HUES6 (cell line): ENCODE measurements around the gene ZNF804B.

Source experiments
- H3K27ac ChIP-seq: 2 replicates; pipeline ENCODE4 v1.7.0; 2013; ENCODE audit warnings: low read depth, mild to moderate bottlenecking, low read length, inconsistent platforms
- H3K27me3 ChIP-seq: 2 replicates; pipeline ENCODE4 v1.6.1; 2013; ENCODE audit warnings: low read length; ENCODE audit not compliant: control insufficient read depth, insufficient read depth
- H3K36me3 ChIP-seq: 2 replicates; pipeline ENCODE4 v1.6.1; 2013; ENCODE audit warnings: low read length; ENCODE audit not compliant: control insufficient read depth, insufficient read depth
- H3K4me1 ChIP-seq: 2 replicates; pipeline ENCODE4 v1.6.1; 2013; ENCODE audit warnings: low read length; ENCODE audit not compliant: control insufficient read depth, insufficient read depth
- H3K4me3 ChIP-seq: 2 replicates; pipeline ENCODE4 v1.5.1; 2013; ENCODE audit warnings: low read depth, low read length
- H3K9ac ChIP-seq: one replicate; pipeline ENCODE4 v1.6.1; 2013; ENCODE audit warnings: mild to moderate bottlenecking, low read length
- H3K9me3 ChIP-seq: 2 replicates; pipeline ENCODE4 v1.6.1; 2013; ENCODE audit warnings: low read depth, low read length; ENCODE audit not compliant: control insufficient read depth, insufficient read depth

ZNF804B gene

GRCh38 chr7:88775838-88776237, 16.3 kb downstream of the ZNF804B start:
- H3K9me3 ChIP-seq: no peaks in the 10 kb centered on the region
- H3K36me3 ChIP-seq: no peaks in the 10 kb centered on the region
- H3K27me3 ChIP-seq: no peaks in the 10 kb centered on the region
- no peaks in the 10 kb centered on the region for H3K4me1 ChIP-seq
- no peak overlapping the region for H3K9ac ChIP-seq
- no peak overlapping the region for H3K4me3 ChIP-seq
- no peak overlapping the region for H3K27ac ChIP-seq

- H3K9ac ChIP-seq: no peak overlapping the region
Observed at GRCh38 chr7:88787777-88788176, 28.3 kb downstream of the ZNF804B start.

GRCh38 chr7:88789480-88790064, 30.1 kb downstream of the ZNF804B start:
- H3K36me3 ChIP-seq: no peaks in the 10 kb centered on the region
- no peak overlapping the region for H3K27ac ChIP-seq
- no peak overlapping the region for H3K4me3 ChIP-seq
- no peaks in the 10 kb centered on the region for H3K27me3 ChIP-seq
- no peak overlapping the region for H3K9ac ChIP-seq
- H3K9me3 ChIP-seq: no peaks in the 10 kb centered on the region
- H3K4me1 ChIP-seq: no peaks in the 10 kb centered on the region

More at GRCh38 chr7:88787777-88788176, 28.3 kb downstream of the ZNF804B start:
- no peaks in the 10 kb centered on the region for H3K36me3 ChIP-seq
- H3K4me3 ChIP-seq: no peak overlapping the region
- H3K9me3 ChIP-seq: no peaks in the 10 kb centered on the region
- H3K27me3 ChIP-seq: no peaks in the 10 kb centered on the region; the same call in 1 of the 2 replicates
- no peak overlapping the region for H3K27ac ChIP-seq
- no peaks in the 10 kb centered on the region for H3K4me1 ChIP-seq

GRCh38 chr7:88791891-88792290, 32.4 kb downstream of the ZNF804B start:
- no peak overlapping the region for H3K9ac ChIP-seq
- no peak overlapping the region for H3K4me3 ChIP-seq
- no peaks in the 10 kb centered on the region for H3K27me3 ChIP-seq
- no peaks in the 10 kb centered on the region for H3K36me3 ChIP-seq
- no peaks in the 10 kb centered on the region for H3K4me1 ChIP-seq
- no peak overlapping the region for H3K27ac ChIP-seq
- no peaks in the 10 kb centered on the region for H3K9me3 ChIP-seq

GRCh38 chr7:88792361-88792760, 32.9 kb downstream of the ZNF804B start:
- Histone ChIP-seq H3K9me3 (no peaks in the 10 kb centered on the region), H3K36me3 (no peaks in the 10 kb centered on the region), H3K27ac (no peak overlapping the region)

GRCh38 chr7:88795553-88795952, 36.1 kb downstream of the ZNF804B start, which contains the start of gene TEX47:
Gene TEX47 (minus strand): TSS chr7:88795737. CDS start chr7:88794942, 795 bp downstream.
- no peak within 1 kb of the TSS for H3K27ac ChIP-seq
- H3K9me3 ChIP-seq: no peaks in the 10 kb centered on the region
- no peak within 1 kb of the TSS for H3K9ac ChIP-seq
- H3K27me3 ChIP-seq: no peaks in the 10 kb centered on the region
- no peaks in the 10 kb centered on the region for H3K4me1 ChIP-seq
- H3K36me3 ChIP-seq: no peaks in the 10 kb centered on the region
- H3K4me3 ChIP-seq: no peak within 1 kb of the TSS

More at GRCh38 chr7:88792361-88792760, 32.9 kb downstream of the ZNF804B start:
- no peak overlapping the region for H3K4me3 ChIP-seq
- H3K9ac ChIP-seq: no peak overlapping the region
- H3K4me1 ChIP-seq: no peaks in the 10 kb centered on the region
- H3K27me3 ChIP-seq: no peaks in the 10 kb centered on the region

- Histone ChIP-seq H3K4me3 (no peak overlapping the region), H3K9me3 (no peaks in the 10 kb centered on the region), H3K27me3 (no peaks in the 10 kb centered on the region), H3K36me3 (no peaks in the 10 kb centered on the region), H3K27ac (no peak overlapping the region), H3K9ac (no peak overlapping the region), H3K4me1 (peaks cover 4% of the 10 kb centered on the region; the same call in 1 of the 2 replicates)
Observed at GRCh38 chr7:88801046-88801445, 41.5 kb downstream of the ZNF804B start.

GRCh38 chr7:88806280-88807037, 47.0 kb downstream of the ZNF804B start:
- Histone ChIP-seq H3K27ac (no peak overlapping the region), H3K4me3 (no peak overlapping the region), H3K4me1 (no peaks in the 10 kb centered on the region), H3K36me3 (no peaks in the 10 kb centered on the region), H3K27me3 (no peaks in the 10 kb centered on the region), H3K9ac (no peak overlapping the region), H3K9me3 (no peaks in the 10 kb centered on the region)

- Histone ChIP-seq H3K27ac (no peak overlapping the region), H3K36me3 (no peaks in the 10 kb centered on the region), H3K9me3 (no peaks in the 10 kb centered on the region), H3K27me3 (no peaks in the 10 kb centered on the region), H3K9ac (no peak overlapping the region), H3K4me1 (no peaks in the 10 kb centered on the region), H3K4me3 (no peak overlapping the region)
Observed at GRCh38 chr7:88818552-88818951, 59.1 kb downstream of the ZNF804B start.

GRCh38 chr7:88826222-88826621, 66.7 kb downstream of the ZNF804B start:
- Histone ChIP-seq H3K27ac (no peak overlapping the region), H3K4me1 (no peaks in the 10 kb centered on the region), H3K9ac (no peak overlapping the region), H3K9me3 (peaks cover 6% of the 10 kb centered on the region; the same call in 1 of the 2 replicates), H3K36me3 (no peaks in the 10 kb centered on the region), H3K27me3 (no peaks in the 10 kb centered on the region), H3K4me3 (no peak overlapping the region)

- H3K27me3 ChIP-seq: no peaks in the 10 kb centered on the region
Observed at GRCh38 chr7:88835147-88835728, 75.7 kb downstream of the ZNF804B start.

More at GRCh38 chr7:88835147-88835728, 75.7 kb downstream of the ZNF804B start:
- Histone ChIP-seq H3K9ac (no peak overlapping the region), H3K9me3 (no peaks in the 10 kb centered on the region), H3K4me1 (no peaks in the 10 kb centered on the region), H3K36me3 (no peaks in the 10 kb centered on the region), H3K4me3 (no peak overlapping the region), H3K27ac (no peak overlapping the region)
